ENCODE data around the gene CDRT15.
"Not testable (repeated sequence)": the region's sequence is repeated elsewhere in the genome, so short reads cannot be mapped to it uniquely, and the experiment has no call there.

The CDRT15 gene

GRCh38 chr17:14205992-14206461, 30.6 kb downstream of the CDRT15 start:
- peak; percentile 23 to 71 for DNase-seq

GRCh38 chr17:14205380-14205779, 31.3 kb downstream of the CDRT15 start:
- DNase-seq: no peak

- DNase-seq: no peak
Measured at GRCh38 chr17:14204546-14204945, 32.1 kb downstream of the CDRT15 start.

GRCh38 chr17:14204084-14204483, 32.6 kb downstream of the CDRT15 start:
- DNase-seq: no peak

GRCh38 chr17:14203388-14203787, 33.3 kb downstream of the CDRT15 start:
- DNase-seq: peak in 1 of 2 donors; percentile 59

GRCh38 chr17:14202388-14203166, 34.1 kb downstream of the CDRT15 start:
- peak in 1 of 2 donors; percentile 26 for DNase-seq

GRCh38 chr17:14201988-14202380, 34.7 kb downstream of the CDRT15 start:
- no peak for DNase-seq

GRCh38 chr17:14201021-14201987, 35.4 kb downstream of the CDRT15 start:
- peak; percentile 58 to 72 for DNase-seq

GRCh38 chr17:14200354-14200753, 36.3 kb downstream of the CDRT15 start:
- DNase-seq: no peak

GRCh38 chr17:14199601-14200000, 37.1 kb downstream of the CDRT15 start:
- no peak for DNase-seq

- DNase-seq: no peak
Measured at GRCh38 chr17:14198575-14198974, 38.1 kb downstream of the CDRT15 start.

GRCh38 chr17:14198013-14198412, 38.6 kb downstream of the CDRT15 start:
- no peak for DNase-seq

GRCh38 chr17:14197586-14197985, 39.1 kb downstream of the CDRT15 start:
- peak in 1 of 2 donors; percentile 57 for DNase-seq

GRCh38 chr17:14197057-14197456, 39.6 kb downstream of the CDRT15 start:
- DNase-seq: no peak

- peak in 1 of 2 donors; percentile 42 for DNase-seq
Measured at GRCh38 chr17:14196377-14196997, 40.2 kb downstream of the CDRT15 start.

GRCh38 chr17:14192636-14193344, 43.9 kb downstream of the CDRT15 start:
- DNase-seq: peak in 1 of 2 donors; percentile 34

- DNase-seq: not testable (repeated sequence)
Measured at GRCh38 chr17:14192039-14192438, 44.6 kb downstream of the CDRT15 start.

GRCh38 chr17:14191469-14191868, 45.2 kb downstream of the CDRT15 start:
- DNase-seq: not testable (repeated sequence)

- not testable (repeated sequence) for DNase-seq
Measured at GRCh38 chr17:14190774-14191173, 45.9 kb downstream of the CDRT15 start.

GRCh38 chr17:14186443-14186842, 50.2 kb downstream of the CDRT15 start:
- not testable (repeated sequence) for DNase-seq
